Testis (tissue), 3 donors: ENCODE results near the gene S100B. TPM values are rescaled to one million over a fixed set of nuclear protein-coding genes. Genes with fewer than 3 reads are reported as not detected.

Experiments
- DNase-seq: peaks from one replicate; pipeline ENCODE4 v3.0.0-alpha.2; 2019
- H3K27ac ChIP-seq, 2 donors: fragments of 200-600 bp; sonication (generic); one replicate each; pipeline ENCODE4 v1.5.1; 2019
- H3K27me3 ChIP-seq: fragments of 200-600 bp; sonication (generic); one replicate; pipeline ENCODE4 v1.5.1; 2019
- H3K36me3 ChIP-seq: fragments of 200-600 bp; sonication (generic); one replicate; pipeline ENCODE4 v1.5.1; 2017; ENCODE audit warnings: low read depth; ENCODE audit errors: missing control alignments
- H3K4me1 ChIP-seq: fragments of 200-600 bp; sonication (generic); one replicate; pipeline ENCODE4 v1.5.1; 2019
- H3K4me3 ChIP-seq, 2 donors: fragments of 200-600 bp; sonication (generic); one replicate each; pipeline ENCODE4 v1.5.1; 2017 to 2019
- H3K9me3 ChIP-seq: fragments of 200-600 bp; sonication (generic); one replicate; pipeline ENCODE4 v1.5.1; 2017
- CTCF ChIP-seq, 3 experiments: fragments of 450-650 bp in 2 of 3; fragments of 200-600 bp in 1 of 3; sonication (generic) in 1 of 3; IDR thresholded peaks; one replicate each; pipeline ENCODE4 v1.5.1; 2016 to 2019; ENCODE audit warnings: antibody characterized with exemption in 3 of 3, mild to moderate bottlenecking in 2 of 3, moderate library complexity in 1 of 3
- POLR2A ChIP-seq: fragments of 450-650 bp; IDR thresholded peaks from one replicate; pipeline ENCODE4 v1.6.1; 2017; ENCODE audit warnings: antibody characterized with exemption, mild to moderate bottlenecking, moderate library complexity
- WGBS, 2 donors: methylation state at CpG; one replicate each; pipeline ENCODE4 v1.1.5; 2018; 5-methylcytosine and 5-hydroxymethylcytosine counted together
- intact Hi-C: fragments of 100-400 bp; cut with DNase I; formaldehyde crosslinking; loops from one replicate; pipeline ENCODE4 v1.15.1; 2023; ENCODE audit warnings: low total_unique reads
- polyA plus RNA-seq: library from polyadenylated mRNA; stranded (reverse); fragments of 350-450 nt; fragmentation: Illumina TruSeq; extraction: RNeasy Lipid Tissue Mini Kit (QIAGEN cat#74804); gene quantifications from one replicate; pipeline ENCODE4 v1.2.3, GENCODE V29; 2014; ENCODE audit warnings: low read depth, low replicate concordance; ENCODE audit not compliant: insufficient read depth
- total RNA-seq, 2 donors: library from RNA; depleted of rRNA; stranded (reverse); fragments of >200 nt; gene quantifications; one replicate each; pipeline ENCODE4 v1.2.3, GENCODE V29; 2016

The S100B gene
- total and polyA plus RNA-seq, 3 donors from 2014 or later, result 2.7 to 7.4 (median 7.1) TPM

GRCh38 chr21:46550116-46550941 lies 54.6 kb downstream of the S100B start:
- TF ChIP-seq POLR2A (no peak), CTCF (IDR thresholded peaks at IDR 0.05) (no peak)
- Histone ChIP-seq H3K36me3 (no peaks in the 10 kb centered on the region), H3K9me3 (no peaks in the 10 kb centered on the region), H3K4me1 (no peaks in the 10 kb centered on the region), H3K27ac (no peak overlapping the region), H3K27me3 (no peaks in the 10 kb centered on the region), H3K4me3 (no peak overlapping the region)
- no peak for DNase-seq
- intact Hi-C loops, result no loop called here
- 87 to 95% methylated on average over 8 to 12 of the region's 12 CpGs for WGBS, 2 donors

GRCh38 chr21:46549650-46550049 lies 55.2 kb downstream of the S100B start:
- Histone ChIP-seq H3K36me3 (no peaks in the 10 kb centered on the region), H3K27me3 (no peaks in the 10 kb centered on the region), H3K9me3 (no peaks in the 10 kb centered on the region), H3K4me1 (no peaks in the 10 kb centered on the region), H3K27ac (no peak overlapping the region), H3K4me3 (no peak overlapping the region)
- intact Hi-C loops, result no loop called here
- 89 to 95% methylated on average over 15 to 18 of the region's 18 CpGs for WGBS, 2 donors
- no peak for DNase-seq
- TF ChIP-seq CTCF (IDR thresholded peaks at IDR 0.05) (no peak), POLR2A (no peak)

Other genes with a start within 250 kb of the S100B start
- 100 to 1,000 TPM in 1 of 2 donors, 10 to 100 TPM in 1; 94.3 to 104 TPM for gene DIP2A, start 146.2 kb downstream of the S100B start, total RNA-seq
- 42.5 TPM for gene DIP2A, start 146.2 kb downstream of the S100B start, polyA plus RNA-seq
- gene PRMT2, start 30.6 kb upstream of the S100B start, total RNA-seq, result 10 to 100 TPM; 81.6 to 88.9 TPM
- gene PRMT2, start 30.6 kb upstream of the S100B start, polyA plus RNA-seq, result 59.4 TPM